ENCODE results near the gene PAN3.

DNA sequence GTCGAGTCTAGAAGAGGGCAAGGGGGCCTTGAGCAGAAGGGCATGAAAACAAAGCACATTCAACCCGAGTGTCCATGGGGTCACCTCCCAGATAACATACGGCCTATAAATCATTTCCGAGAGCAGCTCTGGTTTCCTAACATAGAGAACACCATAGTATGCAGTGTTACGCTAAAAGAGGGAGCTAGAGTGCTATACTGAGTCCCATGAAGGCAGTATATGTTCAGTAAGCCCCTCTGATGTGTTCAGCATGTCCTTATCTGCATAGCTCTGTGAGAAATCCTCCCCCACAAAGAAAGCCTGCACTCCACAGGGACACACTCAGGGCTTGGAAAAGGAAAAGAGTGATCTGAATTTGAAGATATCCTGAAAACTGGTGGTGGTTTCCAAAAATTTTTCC lies 181.2 kb downstream of the PAN3 start:
- TF ChIP-seq CTCF (conservative IDR thresholded peaks at IDR 0.05; ENCODE audit: low read depth in 2 of 2) (0 out of 4 replicates have a peak, but pooled peaks of 1 of the 2 experiments have one; percentile 10), EZH2phosphoT487 (IDR thresholded peaks at IDR 0.05; ENCODE audit: unreplicated experiment) (no peak), ZNF462 (CRISPR knock-in tag; IDR thresholded peaks at IDR 0.05) (no peak), EZH2 (IDR thresholded peaks at IDR 0.05; ENCODE audit: low read depth, unreplicated experiment) (no peak), POLR2AphosphoS5 (IDR thresholded peaks at IDR 0.05; ENCODE audit: low read depth) (no peak), ZNF331 (CRISPR knock-in tag; IDR thresholded peaks at IDR 0.05; ENCODE audit: low read depth) (no peak), JUNB (IDR thresholded peaks at IDR 0.05; ENCODE audit: unreplicated experiment) (no peak), ETS1 (IDR thresholded peaks at IDR 0.05) (no peak), CREB1 (CRISPR knock-in tag; IDR thresholded peaks at IDR 0.05; ENCODE audit: low read depth) (no peak), STAT1 (IDR thresholded peaks at IDR 0.05; ENCODE audit: unreplicated experiment) (no peak)
- TF ChIP-seq, protein P1, sequence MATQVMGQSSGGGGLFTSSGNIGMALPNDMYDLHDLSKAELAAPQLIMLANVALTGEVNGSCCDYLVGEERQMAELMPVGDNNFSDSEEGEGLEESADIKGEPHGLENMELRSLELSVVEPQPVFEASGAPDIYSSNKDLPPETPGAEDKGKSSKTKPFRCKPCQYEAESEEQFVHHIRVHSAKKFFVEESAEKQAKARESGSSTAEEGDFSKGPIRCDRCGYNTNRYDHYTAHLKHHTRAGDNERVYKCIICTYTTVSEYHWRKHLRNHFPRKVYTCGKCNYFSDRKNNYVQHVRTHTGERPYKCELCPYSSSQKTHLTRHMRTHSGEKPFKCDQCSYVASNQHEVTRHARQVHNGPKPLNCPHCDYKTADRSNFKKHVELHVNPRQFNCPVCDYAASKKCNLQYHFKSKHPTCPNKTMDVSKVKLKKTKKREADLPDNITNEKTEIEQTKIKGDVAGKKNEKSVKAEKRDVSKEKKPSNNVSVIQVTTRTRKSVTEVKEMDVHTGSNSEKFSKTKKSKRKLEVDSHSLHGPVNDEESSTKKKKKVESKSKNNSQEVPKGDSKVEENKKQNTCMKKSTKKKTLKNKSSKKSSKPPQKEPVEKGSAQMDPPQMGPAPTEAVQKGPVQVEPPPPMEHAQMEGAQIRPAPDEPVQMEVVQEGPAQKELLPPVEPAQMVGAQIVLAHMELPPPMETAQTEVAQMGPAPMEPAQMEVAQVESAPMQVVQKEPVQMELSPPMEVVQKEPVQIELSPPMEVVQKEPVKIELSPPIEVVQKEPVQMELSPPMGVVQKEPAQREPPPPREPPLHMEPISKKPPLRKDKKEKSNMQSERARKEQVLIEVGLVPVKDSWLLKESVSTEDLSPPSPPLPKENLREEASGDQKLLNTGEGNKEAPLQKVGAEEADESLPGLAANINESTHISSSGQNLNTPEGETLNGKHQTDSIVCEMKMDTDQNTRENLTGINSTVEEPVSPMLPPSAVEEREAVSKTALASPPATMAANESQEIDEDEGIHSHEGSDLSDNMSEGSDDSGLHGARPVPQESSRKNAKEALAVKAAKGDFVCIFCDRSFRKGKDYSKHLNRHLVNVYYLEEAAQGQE (IDR thresholded peaks at IDR 0.05; ENCODE audit: unreplicated experiment) = no peak

All from GM23338 (cell line).